ENCODE data around the gene EPHA1. TPM values are rescaled to one million over a fixed set of nuclear protein-coding genes. Genes with fewer than 3 reads are reported as not detected.

The EPHA1 gene
- total RNA-seq, 1 donor from 2014 or later, result 2.6 TPM

DNA sequence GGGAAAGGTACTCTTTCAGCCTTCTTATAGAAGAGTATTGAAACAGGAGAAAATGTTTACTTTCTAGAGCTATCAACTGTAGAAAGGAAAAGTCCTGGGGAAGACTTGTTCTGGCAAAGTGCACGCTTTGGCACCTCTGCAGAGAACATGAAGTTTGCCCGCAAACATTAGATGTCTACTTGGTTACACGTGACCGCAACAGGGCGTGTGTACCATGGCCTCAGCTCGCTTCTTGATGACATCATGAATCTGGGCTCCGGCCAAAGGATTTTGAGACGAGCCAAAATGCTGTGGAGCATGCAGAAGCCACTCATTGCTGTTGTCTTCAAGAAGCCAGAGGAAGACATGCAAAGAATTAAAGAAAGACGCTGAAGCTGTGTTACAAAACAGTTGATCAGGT lies 26.0 kb upstream of the EPHA1 start:
- FAIRE-seq (no peak), DNase-seq (ENCODE audit: low read depth) (no peak)

DNA sequence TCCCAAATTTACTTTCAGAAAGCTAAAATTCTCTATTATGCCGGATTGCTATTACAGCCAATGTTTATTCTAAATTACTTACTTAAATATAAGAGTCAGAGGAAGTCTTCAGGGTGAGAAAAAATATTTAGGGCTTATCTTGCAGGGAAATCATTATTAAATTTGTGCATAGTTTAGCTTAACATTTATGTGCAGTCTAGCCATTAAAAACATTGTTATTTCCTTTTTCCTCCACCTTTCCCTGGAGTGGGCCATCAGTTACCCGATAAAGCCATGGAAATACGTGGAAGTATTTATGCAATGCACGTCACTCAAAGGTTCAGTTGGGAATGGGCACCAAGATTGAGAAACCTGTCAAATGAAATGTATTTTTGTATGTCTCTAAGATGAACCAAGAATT lies 25.1 kb upstream of the EPHA1 start:
- H3K4me3 ChIP-seq (ENCODE audit: insufficient read depth, low read depth, low read length), result no peak overlapping the region
- Mint-ChIP-seq H3K27me3 (ENCODE audit: low read depth, unreplicated experiment) (peaks cover 10% of the 10 kb centered on the region), H3K27ac (ENCODE audit: unreplicated experiment) (no peak overlapping the region), H3K36me3 (ENCODE audit: low read depth, unreplicated experiment) (no peaks in the 10 kb centered on the region), H3K9me3 (ENCODE audit: unreplicated experiment) (no peaks in the 10 kb centered on the region), H3K4me1 (ENCODE audit: low read depth, unreplicated experiment) (no peaks in the 10 kb centered on the region), H3K4me3 (ENCODE audit: unreplicated experiment) (no peak overlapping the region)
- no peaks in the 10 kb centered on the region for H3K36me3 ChIP-seq (ENCODE audit: insufficient read depth, low read length)
- DNase-seq (ENCODE audit: low read depth) (no peak), FAIRE-seq (no peak)
- H3K4me2 ChIP-seq (ENCODE audit: low read length), result no peak overlapping the region
- H2AFZ ChIP-seq (ENCODE audit: low read depth, low read length), result no peak overlapping the region
- H3K9ac ChIP-seq (ENCODE audit: low read length), result no peak overlapping the region
- no peaks in the 10 kb centered on the region for H3K9me3 ChIP-seq (ENCODE audit: insufficient read depth, low read depth, low read length)
- H4K20me1 ChIP-seq (ENCODE audit: insufficient read depth, low read length), result no peaks in the 10 kb centered on the region
- H3K4me1 ChIP-seq (ENCODE audit: insufficient read depth, low read length), result no peaks in the 10 kb centered on the region
- H3K27ac ChIP-seq (ENCODE audit: low read depth, low read length), result no peak overlapping the region
- H3K79me2 ChIP-seq (ENCODE audit: insufficient read depth, low read length), result no peaks in the 10 kb centered on the region
- TF ChIP-seq EZH2 (IDR thresholded peaks at IDR 0.05; ENCODE audit: insufficient read depth, low read length), result no peak
- TF ChIP-seq, protein P1, sequence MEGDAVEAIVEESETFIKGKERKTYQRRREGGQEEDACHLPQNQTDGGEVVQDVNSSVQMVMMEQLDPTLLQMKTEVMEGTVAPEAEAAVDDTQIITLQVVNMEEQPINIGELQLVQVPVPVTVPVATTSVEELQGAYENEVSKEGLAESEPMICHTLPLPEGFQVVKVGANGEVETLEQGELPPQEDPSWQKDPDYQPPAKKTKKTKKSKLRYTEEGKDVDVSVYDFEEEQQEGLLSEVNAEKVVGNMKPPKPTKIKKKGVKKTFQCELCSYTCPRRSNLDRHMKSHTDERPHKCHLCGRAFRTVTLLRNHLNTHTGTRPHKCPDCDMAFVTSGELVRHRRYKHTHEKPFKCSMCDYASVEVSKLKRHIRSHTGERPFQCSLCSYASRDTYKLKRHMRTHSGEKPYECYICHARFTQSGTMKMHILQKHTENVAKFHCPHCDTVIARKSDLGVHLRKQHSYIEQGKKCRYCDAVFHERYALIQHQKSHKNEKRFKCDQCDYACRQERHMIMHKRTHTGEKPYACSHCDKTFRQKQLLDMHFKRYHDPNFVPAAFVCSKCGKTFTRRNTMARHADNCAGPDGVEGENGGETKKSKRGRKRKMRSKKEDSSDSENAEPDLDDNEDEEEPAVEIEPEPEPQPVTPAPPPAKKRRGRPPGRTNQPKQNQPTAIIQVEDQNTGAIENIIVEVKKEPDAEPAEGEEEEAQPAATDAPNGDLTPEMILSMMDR (IDR thresholded peaks at IDR 0.05; ENCODE audit: insufficient read depth, low read depth, low read length), result no peak
- no peaks in the 10 kb centered on the region for H3K27me3 ChIP-seq (ENCODE audit: insufficient read depth, low read length)

More for the DNA sequence above, 26.0 kb upstream of the EPHA1 start:
- no peak overlapping the region for H3K4me3 Mint-ChIP-seq (ENCODE audit: unreplicated experiment)
- peaks cover 10% of the 10 kb centered on the region for H3K27me3 Mint-ChIP-seq (ENCODE audit: low read depth, unreplicated experiment)
- no peak overlapping the region for H3K4me2 ChIP-seq (ENCODE audit: low read length)
- H3K27me3 ChIP-seq (ENCODE audit: insufficient read depth, low read length), result no peaks in the 10 kb centered on the region
- no peak overlapping the region for H3K27ac ChIP-seq (ENCODE audit: low read depth, low read length)
- H2AFZ ChIP-seq (ENCODE audit: low read depth, low read length), result no peak overlapping the region
- no peaks in the 10 kb centered on the region for H3K4me1 Mint-ChIP-seq (ENCODE audit: low read depth, unreplicated experiment)
- H3K4me3 ChIP-seq (ENCODE audit: insufficient read depth, low read depth, low read length), result no peak overlapping the region
- TF ChIP-seq EZH2 (IDR thresholded peaks at IDR 0.05; ENCODE audit: insufficient read depth, low read length), result no peak
- TF ChIP-seq, protein P1 (IDR thresholded peaks at IDR 0.05; ENCODE audit: insufficient read depth, low read depth, low read length), result no peak
- no peaks in the 10 kb centered on the region for H3K36me3 Mint-ChIP-seq (ENCODE audit: low read depth, unreplicated experiment)
- H4K20me1 ChIP-seq (ENCODE audit: insufficient read depth, low read length), result no peaks in the 10 kb centered on the region
- H3K9me3 Mint-ChIP-seq (ENCODE audit: unreplicated experiment), result no peaks in the 10 kb centered on the region
- no peak overlapping the region for H3K27ac Mint-ChIP-seq (ENCODE audit: unreplicated experiment)
- no peaks in the 10 kb centered on the region for H3K9me3 ChIP-seq (ENCODE audit: insufficient read depth, low read depth, low read length)
- no peak overlapping the region for H3K9ac ChIP-seq (ENCODE audit: low read length)
- no peaks in the 10 kb centered on the region for H3K79me2 ChIP-seq (ENCODE audit: insufficient read depth, low read length)
- H3K4me1 ChIP-seq (ENCODE audit: insufficient read depth, low read length), result no peaks in the 10 kb centered on the region
- no peaks in the 10 kb centered on the region for H3K36me3 ChIP-seq (ENCODE audit: insufficient read depth, low read length)

DNA sequence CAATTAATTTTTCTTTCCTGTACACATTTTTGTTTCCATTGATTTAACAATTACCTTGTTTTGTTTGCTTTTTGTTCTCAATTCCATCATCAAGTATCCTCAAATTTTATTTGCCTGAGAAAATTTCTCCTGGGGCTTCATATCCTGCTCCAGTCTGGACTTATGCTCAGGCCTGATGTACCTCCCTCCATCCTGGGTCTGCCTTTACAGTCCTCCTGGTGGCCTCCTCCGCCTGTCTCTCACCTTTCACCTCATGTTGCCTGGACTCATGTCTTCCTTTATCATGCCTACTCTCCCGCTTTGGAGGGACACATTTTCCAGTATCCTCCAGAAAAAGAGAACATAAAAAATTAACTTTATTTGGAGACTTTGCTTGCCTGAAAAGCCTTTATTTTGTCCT lies 22.5 kb upstream of the EPHA1 start:
- TF ChIP-seq, protein P1 (IDR thresholded peaks at IDR 0.05; ENCODE audit: insufficient read depth, low read depth, low read length), result no peak
- TF ChIP-seq EZH2 (IDR thresholded peaks at IDR 0.05; ENCODE audit: insufficient read depth, low read length), result no peak
- DNase-seq (ENCODE audit: low read depth) (no peak), FAIRE-seq (no peak)
- Histone ChIP-seq H3K27me3 (ENCODE audit: insufficient read depth, low read length) (no peaks in the 10 kb centered on the region), H3K4me3 (ENCODE audit: insufficient read depth, low read depth, low read length) (no peak overlapping the region), H2AFZ (ENCODE audit: low read depth, low read length) (no peak overlapping the region), H3K27ac (ENCODE audit: low read depth, low read length) (no peak overlapping the region), H3K4me2 (ENCODE audit: low read length) (no peak overlapping the region), H3K79me2 (ENCODE audit: insufficient read depth, low read length) (no peaks in the 10 kb centered on the region), H3K9ac (ENCODE audit: low read length) (no peak overlapping the region), H3K4me1 (ENCODE audit: insufficient read depth, low read length) (no peaks in the 10 kb centered on the region), H3K9me3 (ENCODE audit: insufficient read depth, low read depth, low read length) (no peaks in the 10 kb centered on the region), H3K36me3 (ENCODE audit: insufficient read depth, low read length) (no peaks in the 10 kb centered on the region), H4K20me1 (ENCODE audit: insufficient read depth, low read length) (no peaks in the 10 kb centered on the region)
- H3K27me3 Mint-ChIP-seq (ENCODE audit: low read depth, unreplicated experiment), result no peaks in the 10 kb centered on the region
- H3K4me1 Mint-ChIP-seq (ENCODE audit: low read depth, unreplicated experiment), result peaks cover 4% of the 10 kb centered on the region
- H3K36me3 Mint-ChIP-seq (ENCODE audit: low read depth, unreplicated experiment), result no peaks in the 10 kb centered on the region
- H3K27ac Mint-ChIP-seq (ENCODE audit: unreplicated experiment), result no peak overlapping the region
- H3K4me3 Mint-ChIP-seq (ENCODE audit: unreplicated experiment), result no peak overlapping the region
- H3K9me3 Mint-ChIP-seq (ENCODE audit: unreplicated experiment), result no peaks in the 10 kb centered on the region

Data from astrocyte (in vitro differentiated cells and primary cell).